ENCODE data around the gene CLCN1.
A peak's percentile ranks its signal among the peaks of the same experiment; 100 is the strongest.

CLCN1 gene

GRCh38 chr7:143374561-143374960, 58.6 kb downstream of the CLCN1 start:
- TF ChIP-seq, protein P1, sequence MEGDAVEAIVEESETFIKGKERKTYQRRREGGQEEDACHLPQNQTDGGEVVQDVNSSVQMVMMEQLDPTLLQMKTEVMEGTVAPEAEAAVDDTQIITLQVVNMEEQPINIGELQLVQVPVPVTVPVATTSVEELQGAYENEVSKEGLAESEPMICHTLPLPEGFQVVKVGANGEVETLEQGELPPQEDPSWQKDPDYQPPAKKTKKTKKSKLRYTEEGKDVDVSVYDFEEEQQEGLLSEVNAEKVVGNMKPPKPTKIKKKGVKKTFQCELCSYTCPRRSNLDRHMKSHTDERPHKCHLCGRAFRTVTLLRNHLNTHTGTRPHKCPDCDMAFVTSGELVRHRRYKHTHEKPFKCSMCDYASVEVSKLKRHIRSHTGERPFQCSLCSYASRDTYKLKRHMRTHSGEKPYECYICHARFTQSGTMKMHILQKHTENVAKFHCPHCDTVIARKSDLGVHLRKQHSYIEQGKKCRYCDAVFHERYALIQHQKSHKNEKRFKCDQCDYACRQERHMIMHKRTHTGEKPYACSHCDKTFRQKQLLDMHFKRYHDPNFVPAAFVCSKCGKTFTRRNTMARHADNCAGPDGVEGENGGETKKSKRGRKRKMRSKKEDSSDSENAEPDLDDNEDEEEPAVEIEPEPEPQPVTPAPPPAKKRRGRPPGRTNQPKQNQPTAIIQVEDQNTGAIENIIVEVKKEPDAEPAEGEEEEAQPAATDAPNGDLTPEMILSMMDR (IDR thresholded peaks at IDR 0.05; ENCODE audit: insufficient read depth, missing control alignments): no peak
- DNase-seq (ENCODE audit: insufficient read length, low spot score) (no peak), FAIRE-seq (no peak)

- FAIRE-seq (no peak), DNase-seq (ENCODE audit: insufficient read length, low spot score) (no peak)
- TF ChIP-seq, protein P1 (IDR thresholded peaks at IDR 0.05; ENCODE audit: insufficient read depth, missing control alignments): no peak
Measured at GRCh38 chr7:143375298-143376034, 59.6 kb downstream of the CLCN1 start.

DNA sequence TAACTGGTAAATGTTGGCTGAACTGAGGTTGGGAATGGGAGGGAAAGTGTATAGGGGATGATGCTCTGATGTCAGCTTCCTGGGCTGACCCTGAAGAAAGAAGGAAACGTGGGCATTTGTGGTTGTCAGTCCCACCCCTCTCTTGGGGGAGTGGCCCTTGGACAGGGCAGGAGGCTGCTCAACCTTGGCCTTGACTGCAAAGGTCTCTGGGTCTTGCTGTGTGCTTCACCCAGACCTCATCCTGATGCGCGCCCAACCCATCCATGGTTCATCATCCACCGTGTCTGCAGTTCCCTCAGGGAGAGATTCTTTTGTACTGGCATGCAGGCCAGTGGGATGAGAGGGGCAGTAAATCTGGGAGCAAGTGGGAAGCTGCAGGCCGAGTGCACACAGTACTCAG, 60.5 kb downstream of the CLCN1 start:
- TF ChIP-seq, protein P1 (IDR thresholded peaks at IDR 0.05; ENCODE audit: insufficient read depth, missing control alignments): no peak
- FAIRE-seq (no peak), DNase-seq (ENCODE audit: insufficient read length, low spot score) (no peak)

DNA sequence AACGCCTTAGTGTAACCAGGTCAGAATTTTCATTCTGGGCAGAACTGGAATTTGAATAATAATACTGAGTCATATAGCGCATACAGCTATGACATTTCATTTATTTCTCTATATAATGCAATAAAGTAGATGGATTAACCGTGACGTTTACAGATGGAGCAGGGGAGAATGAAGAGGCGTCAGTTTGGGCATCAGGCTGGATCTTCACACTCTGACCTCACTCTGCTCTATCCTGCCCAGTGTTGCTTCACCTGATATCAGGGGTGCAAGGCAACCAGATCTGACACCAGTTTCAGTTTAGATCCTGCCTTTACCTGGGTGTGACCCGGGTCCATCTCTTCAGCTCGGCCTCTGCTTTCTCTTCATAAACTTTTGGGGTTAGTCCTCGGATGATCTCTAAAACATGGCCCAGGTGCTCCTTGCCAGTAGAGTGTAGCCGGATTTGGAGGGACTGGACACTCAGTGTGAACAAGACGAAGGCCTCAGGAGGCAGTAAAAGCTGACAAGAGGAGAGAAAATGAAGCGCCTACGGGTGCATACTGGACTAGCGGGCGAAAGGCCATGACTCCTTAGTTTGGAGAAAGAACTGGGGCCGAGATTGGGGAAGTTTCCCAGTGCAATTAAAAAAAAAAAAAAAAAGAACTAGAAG, 63.8 kb downstream of the CLCN1 start:
- FAIRE-seq: no peak
- TF ChIP-seq, protein P1 (IDR thresholded peaks at IDR 0.05; ENCODE audit: insufficient read depth, missing control alignments): no peak
- no peak for DNase-seq (ENCODE audit: insufficient read length, low spot score)

- FAIRE-seq (no peak), DNase-seq (ENCODE audit: insufficient read length, low spot score) (peak; percentile 85)
- TF ChIP-seq, protein P1 (IDR thresholded peaks at IDR 0.05; ENCODE audit: insufficient read depth, missing control alignments): peak; percentile 73
Measured at GRCh38 chr7:143380260-143380645, 64.3 kb downstream of the CLCN1 start.

- DNase-seq (ENCODE audit: insufficient read length, low spot score) (peak; percentile 83), FAIRE-seq (no peak)
- TF ChIP-seq, protein P1 (IDR thresholded peaks at IDR 0.05; ENCODE audit: insufficient read depth, missing control alignments): no peak
Measured at GRCh38 chr7:143380646-143381426, 64.9 kb downstream of the CLCN1 start, which contains the start of gene ZYX. TSS of gene ZYX (plus strand) at chr7:143381345. CDS start at chr7:143381572, 227 bp downstream.
